ENCODE results near the gene HOXA10.

The HOXA10 gene

DNA sequence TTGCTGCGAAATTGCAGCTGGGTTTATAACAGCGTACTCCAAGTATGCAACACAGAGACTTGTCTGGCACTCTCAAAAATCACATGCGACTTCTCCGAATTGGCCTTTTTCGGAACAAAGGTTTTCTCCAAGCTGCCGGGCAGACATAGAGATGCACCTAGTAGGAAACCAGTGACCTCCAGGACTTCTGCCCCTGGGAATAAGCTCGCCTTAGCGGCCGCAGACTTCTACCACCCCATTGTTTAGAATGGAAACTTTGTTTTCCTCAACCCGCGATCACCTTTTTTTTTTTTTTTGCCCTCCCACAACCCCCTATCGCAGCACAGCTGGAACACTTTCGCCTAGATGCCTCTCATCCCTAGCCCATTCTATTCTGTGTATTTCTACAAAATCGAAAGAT, 4.9 kb upstream of the HOXA10 start:
- DNase-seq, result no peak

DNA sequence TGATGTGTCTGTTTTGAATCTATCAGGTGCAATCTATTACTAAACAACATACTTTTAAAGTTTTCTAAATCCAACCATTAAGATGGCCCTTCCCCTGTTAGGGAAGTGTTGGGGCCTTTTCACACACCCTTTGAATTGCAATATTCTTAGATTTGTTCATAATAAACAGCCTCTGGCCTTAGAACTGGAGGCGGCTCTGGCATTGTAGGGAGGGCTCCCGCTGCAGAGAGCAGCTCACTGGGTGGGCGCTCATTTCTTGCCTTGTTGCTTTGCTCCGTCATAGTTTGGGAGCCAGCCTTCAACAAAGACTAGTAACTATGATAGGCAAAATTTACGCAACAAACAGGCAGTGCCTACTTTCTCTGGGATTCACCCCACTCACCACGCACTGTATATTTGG, 4.2 kb upstream of the HOXA10 start:
- no peak for DNase-seq

DNA sequence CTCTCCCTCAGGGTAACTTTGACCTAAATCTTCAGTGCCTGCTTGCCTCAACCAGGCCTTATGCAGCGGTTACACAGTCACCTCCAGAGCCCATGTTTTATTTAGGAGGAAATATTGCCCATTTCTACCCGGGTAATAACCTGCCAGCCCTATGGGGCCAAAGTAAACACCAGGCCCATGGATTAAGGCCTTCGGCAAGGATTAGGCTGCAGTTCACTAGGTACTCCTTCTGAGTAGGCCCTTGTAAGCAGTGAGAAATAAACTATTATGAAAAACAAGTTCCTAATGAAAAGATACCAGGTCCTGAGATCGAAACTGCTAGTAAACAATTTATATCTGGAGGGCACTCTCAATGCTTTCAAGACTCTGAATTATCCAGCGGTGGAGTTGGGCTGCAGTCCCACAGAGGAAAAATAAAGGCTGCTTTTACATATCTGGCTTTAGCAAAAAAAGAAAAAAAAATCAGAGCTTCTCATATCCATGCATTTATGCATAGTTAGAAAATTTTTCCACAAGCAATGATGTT, 3.7 kb upstream of the HOXA10 start:
- DNase-seq, result no peak

DNA sequence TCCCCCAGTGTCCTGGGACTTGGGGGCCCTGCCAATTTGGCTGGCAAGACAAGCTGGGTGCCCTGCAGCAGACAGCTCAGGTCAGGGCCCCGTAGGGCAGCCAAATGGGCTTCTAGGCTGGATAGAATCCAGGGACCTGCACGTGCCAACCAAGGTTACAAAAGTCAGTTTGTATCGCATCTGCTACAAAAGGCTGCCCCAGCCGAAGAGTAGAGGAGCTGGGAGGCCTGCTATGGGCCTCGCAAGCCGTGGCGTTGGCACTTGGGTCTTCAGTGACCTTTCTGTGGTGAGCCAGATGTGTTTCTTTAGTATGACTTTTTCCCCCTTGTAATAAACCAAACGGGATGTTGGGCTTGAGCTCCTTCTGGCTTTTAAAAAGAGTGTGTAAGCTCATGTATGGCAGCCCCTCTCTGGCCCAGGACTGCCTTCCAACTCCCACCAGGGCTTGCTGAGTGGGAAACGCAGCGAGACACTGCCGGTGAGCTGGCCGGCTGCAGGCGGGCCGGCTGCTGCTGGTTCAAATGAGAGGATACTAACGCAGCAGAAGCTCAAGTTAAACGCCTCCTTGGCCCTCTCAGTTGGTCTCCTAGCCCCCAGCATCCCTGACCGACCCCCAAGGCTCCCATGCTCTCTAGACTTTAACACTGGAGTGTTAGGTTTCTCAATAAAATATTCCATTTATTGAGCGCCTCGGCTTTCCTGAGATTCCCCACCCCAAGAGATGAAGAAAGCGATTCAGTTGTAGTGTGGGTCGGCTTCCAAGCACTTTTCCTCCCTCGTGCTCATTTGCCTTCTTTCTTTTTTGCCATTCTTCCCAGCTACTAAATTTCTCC, 3.1 kb upstream of the HOXA10 start:
- DNase-seq, result peak; percentile 0

DNA sequence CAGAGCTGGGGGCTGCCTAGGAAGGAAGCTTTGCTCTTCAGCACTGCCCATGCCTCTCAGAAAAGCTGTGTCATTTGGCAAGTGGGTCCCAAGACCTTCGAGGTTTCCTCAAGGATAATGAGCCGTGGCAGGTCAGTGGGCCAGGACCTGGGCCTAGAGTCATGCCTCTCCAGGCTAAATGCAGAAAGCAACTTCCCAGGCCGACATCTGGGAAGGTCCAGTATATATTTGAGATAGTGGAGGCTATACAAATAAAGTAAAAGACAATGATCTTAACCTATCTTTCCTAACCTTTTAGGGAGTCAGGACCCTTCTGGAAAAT, 2.4 kb upstream of the HOXA10 start:
- no peak for DNase-seq

DNA sequence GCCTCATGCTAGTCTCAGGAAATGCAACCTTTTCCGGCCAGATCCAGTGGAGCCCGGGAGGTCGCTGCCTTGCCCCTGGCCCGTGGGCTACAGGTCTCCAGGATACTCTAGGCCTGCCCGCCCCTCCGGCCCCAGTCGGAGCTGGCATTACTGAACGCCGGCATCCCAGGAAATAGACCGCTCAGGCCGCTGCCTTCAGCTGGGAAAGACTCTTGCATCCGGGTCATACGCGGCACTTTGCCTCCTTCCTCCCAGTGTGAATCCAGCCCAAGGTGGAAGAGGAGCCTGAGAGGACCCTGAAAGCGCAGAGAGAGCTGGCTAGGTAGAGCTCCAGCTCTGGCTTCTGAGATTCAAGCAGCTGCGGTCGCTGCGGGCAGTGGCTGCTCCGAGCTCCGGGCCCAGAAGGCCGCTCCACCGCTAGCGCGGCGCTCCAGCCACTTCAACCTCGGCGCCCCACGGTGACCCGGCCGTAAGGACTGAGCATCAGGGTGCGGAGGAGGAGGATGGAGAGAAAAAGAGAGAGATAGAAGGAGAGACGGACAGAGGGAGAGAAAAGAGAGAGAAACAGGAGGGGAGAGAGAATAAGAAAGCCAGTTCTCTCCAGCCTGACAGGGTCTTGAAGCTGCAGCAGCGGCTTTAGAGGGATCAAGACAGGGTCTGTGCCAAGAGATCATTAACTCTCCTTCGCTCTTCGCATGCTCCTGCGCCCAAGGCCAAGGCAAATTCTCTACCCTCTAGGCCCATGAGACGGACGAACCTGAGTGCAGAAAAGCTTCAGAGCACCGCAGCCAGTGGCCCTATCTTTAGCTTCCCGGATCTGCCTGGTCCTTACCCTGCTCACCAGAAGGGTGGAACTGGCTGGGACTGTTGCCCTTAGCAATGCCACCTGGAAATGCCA, 1.8 kb upstream of the HOXA10 start:
- DNase-seq, result no peak

DNA sequence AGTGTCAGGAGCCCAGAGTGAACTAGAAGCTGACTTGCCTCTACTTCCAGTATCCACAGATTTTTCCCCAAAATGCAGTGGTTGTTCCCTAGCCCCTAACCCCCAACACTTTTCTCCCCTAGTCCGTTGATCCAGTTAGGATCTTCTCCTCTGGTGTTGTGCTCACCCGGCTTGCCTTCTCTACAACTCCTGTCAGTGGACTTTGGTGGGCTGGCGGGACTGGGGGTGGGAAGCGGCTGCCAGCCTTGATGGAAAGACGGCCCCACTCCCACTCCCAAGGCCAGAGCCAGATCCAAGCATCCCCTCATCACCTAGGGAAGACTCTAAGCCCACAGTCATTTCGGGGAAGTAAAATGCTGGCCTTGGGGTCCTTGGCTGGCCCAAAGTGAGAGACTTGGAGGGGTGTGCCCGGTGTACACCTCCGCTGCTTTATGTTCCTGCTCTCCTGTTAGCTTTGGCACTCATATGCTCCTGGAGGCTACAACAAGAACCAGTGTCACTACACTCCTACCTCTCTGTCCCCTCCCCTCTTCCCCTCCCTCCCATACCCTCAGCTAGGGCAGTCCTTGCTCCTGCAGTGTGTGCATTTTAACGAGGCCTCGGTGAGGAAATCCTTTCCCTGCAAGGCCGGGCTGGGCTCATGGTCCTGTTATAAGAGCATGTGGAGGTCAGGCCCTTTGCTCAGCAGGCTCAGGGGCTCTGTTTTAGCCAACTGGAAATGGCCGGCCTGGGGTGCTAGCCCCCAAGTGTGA, 930 bp upstream of the HOXA10 start:
- DNase-seq, result no peak

DNA sequence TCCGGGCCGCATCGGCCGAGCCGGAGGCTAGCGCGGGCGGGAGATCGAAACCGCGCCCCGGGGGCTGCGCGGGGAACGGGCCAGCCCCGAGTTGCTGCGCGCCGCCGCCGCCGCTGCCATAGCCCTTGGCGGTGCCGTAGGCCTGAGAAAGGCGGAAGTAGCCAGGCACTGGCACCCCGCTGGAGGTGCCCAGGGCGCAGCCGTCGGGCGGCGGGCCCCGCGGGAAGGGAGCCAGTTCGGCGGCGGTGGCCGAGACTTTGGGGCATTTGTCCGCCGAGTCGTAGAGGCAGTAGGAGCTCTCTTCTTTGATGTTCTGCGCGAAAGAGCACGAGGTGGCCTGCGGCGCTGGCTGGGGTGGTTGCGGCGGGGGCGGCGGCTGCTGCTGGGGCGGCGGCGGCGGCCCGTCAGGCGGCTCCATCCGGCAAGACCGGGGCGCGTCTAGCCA, 587 bp downstream of the HOXA10 start:
- DNase-seq, result no peak

DNA sequence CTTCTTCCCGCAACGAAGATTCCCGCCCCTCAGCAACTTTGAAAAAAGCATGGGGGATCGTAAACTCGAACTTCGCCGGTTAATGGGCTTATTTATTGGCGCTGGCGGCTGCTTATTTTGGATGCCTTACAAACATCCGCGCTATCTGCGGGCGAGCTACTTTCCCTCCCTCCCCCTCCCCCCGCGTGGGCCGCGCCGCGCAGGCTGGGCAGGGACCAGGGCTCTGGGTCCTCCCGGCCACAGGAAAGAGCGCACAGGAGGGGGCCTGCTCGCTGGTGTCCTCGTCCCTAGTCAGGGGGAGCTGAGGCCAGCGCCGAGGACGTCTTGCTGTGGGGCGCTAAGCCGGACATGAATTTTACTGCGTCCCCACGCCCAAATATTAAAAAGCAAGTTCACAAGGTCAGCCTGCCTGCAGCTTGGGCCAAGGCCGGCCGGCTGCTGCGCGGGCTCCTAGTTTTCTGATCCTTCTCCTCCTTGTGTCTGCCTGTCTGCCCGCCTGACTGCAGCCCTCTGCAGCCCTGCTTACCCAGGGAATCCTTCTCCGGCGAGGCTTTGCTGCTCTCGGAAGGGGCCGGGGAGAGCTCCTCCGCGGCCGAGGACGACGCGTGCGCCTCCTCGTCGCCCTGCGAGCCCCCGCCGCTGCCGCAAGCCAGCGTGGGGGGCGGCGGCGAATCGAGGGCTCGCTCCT, 1.2 kb downstream of the HOXA10 start:
- peak; percentile 5 for DNase-seq

DNA sequence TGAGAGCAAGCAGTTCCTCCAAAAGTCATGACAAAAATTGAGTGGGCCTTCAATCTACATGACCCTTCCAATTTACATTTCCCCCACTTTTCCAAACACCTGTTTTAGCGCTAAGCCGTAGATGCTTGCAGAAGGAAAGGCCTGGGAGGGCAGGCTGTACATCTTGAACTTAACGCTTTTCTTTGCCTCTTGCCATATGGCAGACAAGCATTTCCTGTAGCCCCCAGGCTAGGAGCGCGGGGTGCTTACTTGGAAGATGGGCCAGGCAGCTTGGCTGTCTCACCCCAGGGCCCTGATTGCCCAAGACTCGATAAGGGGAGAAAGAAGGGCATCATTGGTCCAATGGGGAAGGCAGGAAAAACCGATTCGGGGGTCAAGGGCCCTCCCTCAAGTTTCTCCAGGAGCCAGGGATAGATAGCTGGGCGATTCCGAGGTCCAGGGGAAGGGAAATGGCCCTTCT, 1.8 kb downstream of the HOXA10 start:
- DNase-seq, result peak; percentile 1

DNA sequence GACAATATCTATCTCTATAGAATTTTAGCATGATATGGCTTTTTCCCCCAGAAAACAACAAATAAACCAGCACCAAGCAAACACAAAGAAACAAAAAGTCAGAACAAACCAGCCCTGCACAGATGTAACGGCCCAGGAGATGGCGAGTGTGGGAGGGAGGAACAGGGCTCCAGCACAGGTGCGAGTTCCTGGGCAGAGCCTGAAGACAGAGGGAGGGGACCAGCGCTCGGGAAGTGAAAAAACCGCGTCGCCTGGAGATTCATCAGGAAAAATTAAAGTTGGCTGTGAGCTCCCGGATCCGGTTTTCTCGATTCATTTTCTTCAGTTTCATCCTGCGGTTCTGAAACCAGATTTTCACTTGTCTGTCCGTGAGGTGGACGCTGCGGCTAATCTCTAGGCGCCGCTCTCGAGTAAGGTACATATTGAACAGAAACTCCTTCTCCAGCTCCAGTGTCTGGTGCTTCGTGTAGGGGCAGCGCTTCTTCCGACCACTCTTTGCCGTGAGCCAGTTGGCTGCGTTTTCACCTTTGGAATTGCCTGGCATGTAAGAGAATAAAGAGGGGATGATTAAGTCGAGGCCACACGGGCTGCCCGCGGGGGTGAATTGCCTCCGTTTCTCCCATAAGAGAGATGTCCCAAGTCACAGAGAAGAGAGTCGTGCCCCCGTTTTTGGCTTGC, 2.3 kb downstream of the HOXA10 start:
- DNase-seq, result peak; percentile 13

DNA sequence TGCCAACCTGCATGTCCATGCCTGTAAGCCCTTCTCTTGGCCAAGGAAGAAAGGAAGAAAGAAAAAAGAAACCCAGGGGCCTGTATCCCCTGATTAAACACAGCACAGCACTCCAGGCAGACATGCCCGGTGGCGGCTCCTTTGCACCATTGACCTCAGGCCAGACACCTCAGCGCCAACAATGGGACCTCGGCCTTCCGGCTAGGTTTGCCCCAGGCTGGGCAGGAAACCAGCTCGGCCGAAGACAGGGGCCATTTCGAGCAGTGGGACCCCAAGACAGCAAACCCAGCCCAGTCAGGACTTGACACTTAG, 2.8 kb downstream of the HOXA10 start:
- no peak for DNase-seq

DNA sequence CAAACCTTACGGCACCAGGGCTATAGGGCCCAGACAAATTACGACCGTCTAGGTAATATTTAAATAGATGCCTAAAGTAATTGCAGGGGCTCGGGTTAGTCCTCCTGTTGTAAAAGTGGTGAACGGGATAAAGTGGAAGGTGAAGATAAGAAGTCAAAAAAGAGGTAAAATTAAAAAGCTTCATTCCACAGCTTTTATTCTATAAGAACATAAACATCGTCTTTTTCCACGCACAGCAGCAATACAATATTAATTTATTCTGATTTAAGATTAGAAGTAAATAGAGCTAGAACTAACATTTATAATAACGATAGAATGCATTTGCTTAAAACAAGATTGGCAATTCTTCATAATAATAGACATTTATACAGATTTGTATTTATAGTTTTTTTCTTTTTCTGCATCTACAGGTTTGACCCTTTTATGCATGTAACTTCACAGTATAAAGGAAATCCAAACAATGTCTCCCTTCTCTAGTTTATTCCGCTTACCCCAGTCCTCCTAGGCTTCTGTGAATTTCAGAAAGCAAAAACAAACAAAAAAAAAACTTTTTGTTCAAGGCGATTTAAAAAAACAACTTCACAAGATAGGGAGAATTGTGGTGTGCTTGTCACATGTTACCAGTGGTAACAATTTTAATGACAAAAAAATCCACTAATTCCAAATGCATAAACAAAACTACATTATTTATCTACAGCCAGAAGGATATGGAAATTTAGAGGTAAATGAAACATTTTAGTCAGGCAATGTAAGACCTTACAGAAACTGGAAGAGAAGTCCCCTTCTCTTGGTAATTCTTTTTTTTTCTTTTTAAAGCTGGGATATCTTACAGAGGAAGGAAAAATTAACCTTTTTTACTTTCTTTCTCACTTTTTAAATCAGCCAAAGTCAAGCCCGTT, 3.4 kb downstream of the HOXA10 start:
- no peak for DNase-seq

DNA sequence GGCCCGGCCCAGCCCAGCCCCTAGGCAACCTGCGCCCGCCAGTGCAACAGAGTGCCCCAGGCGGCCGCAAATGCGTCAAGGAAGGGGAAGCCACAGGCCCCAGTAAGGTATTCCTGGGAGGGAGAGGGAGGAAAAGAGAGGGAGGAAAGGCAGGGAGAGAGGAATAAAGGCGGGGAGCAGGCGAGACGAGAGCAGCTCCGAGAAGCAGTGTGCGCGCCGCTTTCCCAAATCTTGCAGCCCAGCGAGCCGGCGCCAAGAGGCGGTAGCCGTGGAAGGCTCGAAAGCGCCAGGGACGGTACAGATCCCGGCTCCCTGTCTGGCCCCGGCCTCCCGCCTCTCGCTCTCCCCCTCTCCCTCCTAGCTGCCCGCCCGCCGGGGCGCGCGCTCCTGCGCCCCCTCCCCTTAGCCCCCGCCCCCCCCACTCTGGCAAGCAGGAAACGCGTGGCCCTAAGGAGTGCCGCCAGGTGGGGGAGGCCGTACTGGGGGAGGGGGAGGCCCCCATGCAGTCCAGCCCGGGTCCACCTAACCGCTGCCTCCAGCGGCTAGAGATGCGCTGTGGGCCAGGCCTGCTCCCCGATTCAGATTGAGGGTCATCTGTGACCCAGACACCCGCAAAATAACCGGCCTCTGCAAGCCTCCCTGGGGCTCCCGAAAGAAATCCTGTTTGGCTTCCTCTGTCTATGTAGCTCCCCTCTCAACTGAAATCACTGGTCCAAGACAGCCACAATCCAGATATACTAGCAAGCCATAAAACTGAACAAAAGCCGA, 4.3 kb downstream of the HOXA10 start:
- DNase-seq, result peak; percentile 1

DNA sequence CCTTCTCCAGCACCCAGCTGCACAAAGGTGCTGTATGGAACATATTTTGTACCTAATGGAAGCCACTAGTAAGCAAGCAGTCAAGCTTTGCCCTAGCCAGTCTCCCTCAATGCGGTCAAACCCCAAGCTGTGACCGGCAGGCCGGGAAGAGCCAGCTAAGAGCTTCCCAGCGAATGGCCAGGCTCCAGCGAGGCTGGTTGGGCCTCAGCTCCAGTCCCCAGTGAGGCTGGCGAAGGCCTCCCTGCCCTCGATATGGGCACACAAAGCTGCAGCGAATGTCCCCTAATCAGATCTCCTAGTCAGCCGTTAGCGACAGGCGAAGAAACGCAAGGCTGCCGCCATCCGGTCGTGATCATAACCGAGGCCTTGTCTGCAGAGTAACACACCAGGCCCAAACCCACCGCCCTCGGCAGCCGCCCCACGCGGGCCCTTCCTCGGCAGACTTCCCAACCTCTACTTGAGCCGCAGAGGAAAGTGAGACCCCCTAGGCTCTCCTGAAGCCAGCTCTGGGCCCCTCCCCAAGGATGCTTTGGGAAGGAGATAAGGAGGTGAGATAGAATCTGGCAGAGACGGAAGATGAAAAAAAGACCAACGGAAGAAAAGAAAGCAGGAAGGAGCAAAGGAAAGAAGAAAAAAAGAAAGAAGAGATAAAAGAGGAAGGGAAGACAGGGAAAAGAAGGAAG, 5.7 kb downstream of the HOXA10 start:
- peak; percentile 46 for DNase-seq

DNA sequence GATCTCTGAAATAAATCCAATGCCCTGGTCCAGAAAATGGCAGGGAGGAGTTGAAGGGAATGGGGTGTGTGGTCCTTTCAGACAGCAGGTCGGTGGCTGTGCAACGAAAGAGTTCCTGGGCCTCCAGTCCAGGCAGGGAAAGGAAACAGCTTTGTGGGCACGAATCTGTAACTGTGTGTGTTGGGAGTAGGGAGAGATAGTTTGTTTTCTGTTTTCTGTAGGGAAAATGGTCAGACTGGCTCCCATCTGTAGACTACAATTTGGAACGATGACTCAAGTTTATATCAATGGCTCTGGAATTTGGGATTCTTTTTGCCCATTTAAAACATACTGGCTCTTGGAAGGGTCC, 6.2 kb downstream of the HOXA10 start:
- DNase-seq, result peak; percentile 0

DNA sequence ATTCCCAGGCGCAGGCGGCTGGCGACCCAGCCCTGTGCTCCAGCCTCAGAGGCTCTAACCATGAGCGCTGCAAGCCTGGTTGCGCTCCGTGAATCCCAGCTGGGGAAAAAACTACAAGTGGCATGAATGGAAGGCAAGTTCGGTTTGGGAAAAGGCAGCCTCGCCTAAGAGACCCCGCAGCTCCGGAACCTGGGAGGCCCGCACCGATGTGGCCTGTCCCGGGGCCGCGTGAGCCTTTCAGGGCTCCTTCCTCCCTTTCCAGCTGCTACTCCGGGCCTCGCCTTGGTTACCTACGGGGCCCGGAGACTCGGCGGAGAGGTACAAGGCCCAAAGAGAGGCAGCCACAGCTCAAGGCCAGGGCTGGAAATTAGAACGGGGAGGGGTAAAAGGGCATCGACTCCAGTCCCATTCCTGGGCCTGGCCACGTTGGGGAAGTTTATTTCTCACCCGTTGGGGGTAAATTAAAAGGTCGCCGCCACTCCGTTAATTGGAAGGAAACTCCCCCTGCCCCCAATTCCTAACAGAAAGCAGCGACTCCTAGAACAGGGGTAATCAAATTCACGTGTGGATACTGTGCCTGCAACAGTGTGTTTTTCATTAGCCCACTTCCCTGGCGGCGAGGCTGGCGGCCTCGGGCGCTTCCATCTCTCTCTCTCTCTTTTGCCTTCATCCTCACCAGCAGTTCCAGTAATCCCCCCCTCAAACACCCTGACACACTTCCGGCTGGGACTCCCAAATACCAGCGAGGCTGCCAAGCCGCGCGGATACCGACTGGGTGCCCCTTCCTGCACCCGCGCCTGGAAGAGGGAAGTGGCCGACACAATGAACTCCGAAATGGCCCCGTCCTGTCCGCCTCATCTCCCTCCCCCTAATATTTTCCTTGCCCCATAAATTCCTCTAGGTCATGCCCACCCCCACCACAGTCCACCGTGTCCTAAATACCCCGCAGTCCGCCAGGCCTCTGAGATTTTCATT, 7.3 kb downstream of the HOXA10 start:
- DNase-seq, result peak; percentile 2

DNA sequence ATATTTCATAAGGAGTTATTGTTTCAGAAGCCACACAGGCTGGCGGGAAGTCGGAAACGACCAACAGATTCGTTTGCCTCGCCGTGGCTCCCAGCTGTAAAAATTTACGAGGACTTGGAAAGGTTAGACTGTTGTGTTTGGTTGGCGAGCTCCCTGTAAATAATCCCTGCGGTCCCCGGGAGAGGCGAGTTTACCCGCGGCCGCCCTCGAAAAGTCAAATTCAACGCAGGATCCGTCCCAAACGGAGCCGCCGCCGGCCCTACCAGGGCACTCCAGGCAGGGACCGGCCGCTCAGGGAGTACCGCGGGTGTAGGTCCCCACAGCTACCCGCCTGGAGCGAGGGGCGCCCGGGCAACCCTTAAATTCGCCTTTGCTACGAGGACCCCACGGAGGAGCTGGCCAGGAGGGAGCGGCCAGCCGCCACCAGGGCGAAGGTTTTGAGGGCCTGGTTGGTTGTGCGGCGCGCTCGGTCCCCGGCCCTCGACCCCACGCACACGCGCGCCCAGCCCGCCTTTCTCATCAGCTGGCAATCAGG, 8.1 kb downstream of the HOXA10 start:
- no peak for DNase-seq
